SK-N-SH (cell line): ENCODE data around the gene SYNGR2. TPM values are rescaled to one million over a fixed set of nuclear protein-coding genes. Genes with fewer than 3 reads are reported as not detected.

Experiments used
- CTCF ChIA-PET: fragments of 300-600, 350-600 bp; formaldehyde crosslinking; extraction: SDS; loops from one replicate; lab custom pipeline; 2021; lab: Yijun Ruan, JAX
- POLR2A ChIA-PET: fragments of 350-600 bp; sonication (Branson Sonifier 250); formaldehyde crosslinking; extraction: SDS; loops from one replicate; lab custom pipeline; 2020; ENCODE audit warnings: antibody characterized with exemption, inconsistent platforms; lab: Yijun Ruan, JAX
- DNase-seq: peaks from one replicate; pipeline ENCODE4 v3.0.0; 2012
- H2AFZ ChIP-seq: fragments of 200-600 bp; sonication (generic); 2 replicates; pipeline ENCODE4 v1.8.1; 2016; ENCODE audit warnings: antibody characterized with exemption, mild to moderate bottlenecking, low read depth
- H3F3A ChIP-seq: fragments of 200-600 bp; sonication (generic); replicated peaks from 2 replicates; pipeline ENCODE3; 2016; ENCODE audit warnings: antibody characterized with exemption, mild to moderate bottlenecking; ENCODE audit not compliant: insufficient read depth
- H3K27ac ChIP-seq, 2 experiments: fragments of 200-500 bp in 1 of 2; fragments of 200-600 bp in 1 of 2; sonication (Bioruptor generic) in 1 of 2; sonication (generic), shearing (Covaris generic) in 1 of 2; 2 replicates each; pipeline versions ENCODE4 v1.5.1 to v1.6.1; 2014 to 2016; ENCODE audit warnings: low read depth in 2 of 2, inconsistent platforms in 1 of 2, low read length in 1 of 2, mild to moderate bottlenecking in 1 of 2, mixed read lengths in 1 of 2
- H3K27me3 ChIP-seq: fragments of 200-600 bp; sonication (generic), shearing (Covaris generic); 2 replicates; pipeline ENCODE4 v1.6.1; 2016; ENCODE audit warnings: mixed run types; ENCODE audit not compliant: insufficient read depth
- H3K36me3 ChIP-seq, 2 experiments: fragments of 200-500 bp in 1 of 2; fragments of 200-600 bp in 1 of 2; sonication (Bioruptor generic) in 1 of 2; sonication (generic) in 1 of 2; replicated peaks in 1 of 2; 2 replicates each; pipeline versions ENCODE3 to v1.5.1; 2014 to 2016; ENCODE audit warnings: low read length in 1 of 2, mild to moderate bottlenecking in 1 of 2; ENCODE audit not compliant: insufficient read depth in 2 of 2, control insufficient read depth in 1 of 2
- H3K4me1 ChIP-seq, 2 experiments: fragments of 200-500 bp in 1 of 2; fragments of 200-600 bp in 1 of 2; sonication (Bioruptor generic) in 1 of 2; sonication (generic), shearing (Covaris generic) in 1 of 2; 2 replicates each; pipeline versions ENCODE4 v1.5.1 to v1.6.1; 2014 to 2016; ENCODE audit warnings: low read depth in 1 of 2, low read length in 1 of 2, mixed run types in 1 of 2; ENCODE audit not compliant: insufficient read depth in 2 of 2, control insufficient read depth in 1 of 2
- H3K4me2 ChIP-seq: fragments of 200-600 bp; sonication (generic), shearing (Covaris generic); 2 replicates; pipeline ENCODE4 v1.6.1; 2017; ENCODE audit warnings: mixed run types
- H3K4me3 ChIP-seq, 2 experiments: fragments of 200-500 bp in 1 of 2; fragments of 200-600 bp in 1 of 2; sonication (Bioruptor generic) in 1 of 2; sonication (generic), shearing (Covaris generic) in 1 of 2; 2 replicates each; pipeline versions ENCODE4 v1.5.1 to v1.8.1; 2014 to 2016; ENCODE audit warnings: low read depth in 2 of 2, inconsistent platforms in 1 of 2, low read length in 1 of 2, mild to moderate bottlenecking in 1 of 2, mixed read lengths in 1 of 2, moderate library complexity in 1 of 2
- H3K79me2 ChIP-seq: fragments of 200-600 bp; sonication (generic); 2 replicates; pipeline ENCODE4 v1.8.1; 2017; ENCODE audit warnings: mild to moderate bottlenecking; ENCODE audit not compliant: insufficient read depth
- H3K9ac ChIP-seq: fragments of 200-600 bp; sonication (generic); 2 replicates; pipeline ENCODE4 v1.6.1; 2017; ENCODE audit warnings: mixed run types
- H3K9me2 ChIP-seq: fragments of 200-600 bp; sonication (generic); 2 replicates; pipeline ENCODE4 v1.6.1; 2017; ENCODE audit warnings: mixed run types
- H3K9me3 ChIP-seq: fragments of 200-600 bp; sonication (generic); 2 replicates; pipeline ENCODE4 v1.6.1; 2017; ENCODE audit warnings: mixed run types, mild to moderate bottlenecking, moderate library complexity
- H4K20me1 ChIP-seq: fragments of 200-600 bp; sonication (generic); 2 replicates; pipeline ENCODE4 v1.6.1; 2017; ENCODE audit warnings: mild to moderate bottlenecking, mixed run types; ENCODE audit not compliant: insufficient read depth
- ELF1 ChIP-seq: IDR thresholded peaks from 2 replicates; pipeline ENCODE4 v1.4.0; 2012
- EP300 ChIP-seq, 2 experiments: IDR thresholded peaks; 2 replicates each; pipeline versions ENCODE4 v1.4.0 to v1.6.1; 2012; ENCODE audit warnings: borderline replicate concordance in 1 of 2, low read depth in 1 of 2, low read length in 1 of 2
- EZH2phosphoT487 ChIP-seq: fragments of 200-600 bp; sonication (generic); IDR thresholded peaks from 2 replicates; pipeline ENCODE4 v1.6.1; 2017; ENCODE audit warnings: low read depth, mixed run types, mild to moderate bottlenecking, antibody characterized with exemption, moderate library complexity, borderline replicate concordance
- FOXJ3 ChIP-seq: sonication (generic); formaldehyde crosslinking; IDR thresholded peaks from 2 replicates; pipeline ENCODE4 v1.5.1; 2020; ENCODE audit warnings: mild to moderate bottlenecking, missing genetic modification reagents
- GATA2 ChIP-seq: sonication (generic); formaldehyde crosslinking; IDR thresholded peaks from 2 replicates; pipeline ENCODE4 v1.5.0; 2020; ENCODE audit warnings: mild to moderate bottlenecking, missing genetic modification reagents
- MXI1 ChIP-seq: IDR thresholded peaks from 2 replicates; pipeline ENCODE4 v1.6.1; 2012; ENCODE audit warnings: mild to moderate bottlenecking, low read depth, low read length, improper control_type of control experiment
- NFIC ChIP-seq: IDR thresholded peaks from 2 replicates; pipeline ENCODE4 v1.4.0; 2012; ENCODE audit warnings: borderline replicate concordance
- NRF1 ChIP-seq: IDR thresholded peaks from 2 replicates; pipeline ENCODE4 v1.6.1; 2012; ENCODE audit warnings: low read depth, mild to moderate bottlenecking, low read length
- POLR2AphosphoS5 ChIP-seq: IDR thresholded peaks from 2 replicates; pipeline ENCODE4 v1.6.1; 2012; ENCODE audit warnings: low read depth, low read length
- RAD21 ChIP-seq: IDR thresholded peaks from 2 replicates; pipeline ENCODE4 v1.6.1; 2012; ENCODE audit warnings: mild to moderate bottlenecking, low read length
- RCOR1 ChIP-seq: fragments of 150-350 bp; IDR thresholded peaks from 2 replicates; pipeline ENCODE4 v1.6.1; 2017; ENCODE audit warnings: antibody characterized with exemption, low read length
- RFX5 ChIP-seq: IDR thresholded peaks from 2 replicates; pipeline ENCODE4 v1.6.1; 2012; ENCODE audit warnings: mild to moderate bottlenecking, improper control_type of control experiment, low read length
- WGBS: methylation state at CpG from one replicate; pipeline ENCODE4 v1.1.6; 2017; ENCODE audit warnings: low lambda C conversion rate; 5-methylcytosine and 5-hydroxymethylcytosine counted together
- polyA plus RNA-seq, 3 experiments: library from polyadenylated mRNA; depleted of rRNA; stranded (reverse); fragments of >200 nt; gene quantifications; 2 replicates each; pipeline ENCODE4 v1.2.3, GENCODE V29; 2012
- TF ChIP-seq, protein P1 (sequence below): IDR thresholded peaks from 2 replicates; pipeline ENCODE4 v1.4.0; 2012; ENCODE audit warnings: low read depth, borderline replicate concordance
- TF ChIP-seq, protein P2 (sequence below): IDR thresholded peaks from 2 replicates; pipeline ENCODE4; 2012
- TF ChIP-seq, protein P3 (sequence below): fragments of 150-350 bp; IDR thresholded peaks from 2 replicates; pipeline ENCODE4 v1.6.1; 2017; ENCODE audit warnings: antibody characterized with exemption, low read length, low read depth, borderline replicate concordance
- TF ChIP-seq, protein P4 (sequence below): fragments of 200-600 bp; sonication (generic); IDR thresholded peaks from 2 replicates; pipeline ENCODE4 v1.6.1; 2017; ENCODE audit warnings: antibody characterized with exemption, mild to moderate bottlenecking, moderate library complexity
- TF ChIP-seq, protein P5 (sequence below): IDR thresholded peaks from 2 replicates; pipeline ENCODE4 v1.6.1; 2012; ENCODE audit warnings: mild to moderate bottlenecking, low read depth, low read length, moderate library complexity
- TF ChIP-seq, protein P6 (sequence below): IDR thresholded peaks from 2 replicates; pipeline ENCODE4 v1.4.0; 2012; ENCODE audit warnings: low read depth
- TF ChIP-seq, protein P7 (sequence below): IDR thresholded peaks from 2 replicates; pipeline ENCODE4 v1.4.0; 2012; ENCODE audit warnings: low read depth, borderline replicate concordance

SYNGR2 gene
- polyA plus RNA-seq, 1 of the 3 experiments (the other 2 are of a cell fraction): 181 TPM

DNA sequence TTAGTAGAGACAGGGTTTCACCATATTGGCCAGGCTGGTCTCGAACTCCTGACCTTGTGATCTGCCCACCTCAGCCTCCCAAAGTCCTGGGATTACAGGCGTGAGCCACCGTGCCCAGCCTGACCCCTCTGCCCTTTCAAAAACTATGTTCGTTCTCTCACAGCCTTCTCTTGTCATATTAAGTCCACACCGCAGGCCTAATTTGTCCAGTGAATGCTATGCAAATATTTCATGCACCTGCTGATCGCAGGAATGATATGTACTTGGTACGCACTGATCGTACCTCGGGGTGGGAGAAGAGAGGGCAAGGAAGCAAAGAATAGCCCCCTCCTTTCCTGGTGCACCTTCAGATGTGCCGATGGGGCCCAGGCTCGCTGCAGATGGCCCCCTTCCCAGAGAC, 42.7 kb downstream of the SYNGR2 start (continued):
- TF ChIP-seq, protein P1, sequence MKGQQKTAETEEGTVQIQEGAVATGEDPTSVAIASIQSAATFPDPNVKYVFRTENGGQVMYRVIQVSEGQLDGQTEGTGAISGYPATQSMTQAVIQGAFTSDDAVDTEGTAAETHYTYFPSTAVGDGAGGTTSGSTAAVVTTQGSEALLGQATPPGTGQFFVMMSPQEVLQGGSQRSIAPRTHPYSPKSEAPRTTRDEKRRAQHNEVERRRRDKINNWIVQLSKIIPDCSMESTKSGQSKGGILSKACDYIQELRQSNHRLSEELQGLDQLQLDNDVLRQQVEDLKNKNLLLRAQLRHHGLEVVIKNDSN: no peak
- TF ChIP-seq, protein P2, sequence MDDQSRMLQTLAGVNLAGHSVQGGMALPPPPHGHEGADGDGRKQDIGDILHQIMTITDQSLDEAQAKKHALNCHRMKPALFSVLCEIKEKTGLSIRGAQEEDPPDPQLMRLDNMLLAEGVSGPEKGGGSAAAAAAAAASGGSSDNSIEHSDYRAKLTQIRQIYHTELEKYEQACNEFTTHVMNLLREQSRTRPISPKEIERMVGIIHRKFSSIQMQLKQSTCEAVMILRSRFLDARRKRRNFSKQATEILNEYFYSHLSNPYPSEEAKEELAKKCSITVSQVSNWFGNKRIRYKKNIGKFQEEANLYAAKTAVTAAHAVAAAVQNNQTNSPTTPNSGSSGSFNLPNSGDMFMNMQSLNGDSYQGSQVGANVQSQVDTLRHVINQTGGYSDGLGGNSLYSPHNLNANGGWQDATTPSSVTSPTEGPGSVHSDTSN: no peak

DNA sequence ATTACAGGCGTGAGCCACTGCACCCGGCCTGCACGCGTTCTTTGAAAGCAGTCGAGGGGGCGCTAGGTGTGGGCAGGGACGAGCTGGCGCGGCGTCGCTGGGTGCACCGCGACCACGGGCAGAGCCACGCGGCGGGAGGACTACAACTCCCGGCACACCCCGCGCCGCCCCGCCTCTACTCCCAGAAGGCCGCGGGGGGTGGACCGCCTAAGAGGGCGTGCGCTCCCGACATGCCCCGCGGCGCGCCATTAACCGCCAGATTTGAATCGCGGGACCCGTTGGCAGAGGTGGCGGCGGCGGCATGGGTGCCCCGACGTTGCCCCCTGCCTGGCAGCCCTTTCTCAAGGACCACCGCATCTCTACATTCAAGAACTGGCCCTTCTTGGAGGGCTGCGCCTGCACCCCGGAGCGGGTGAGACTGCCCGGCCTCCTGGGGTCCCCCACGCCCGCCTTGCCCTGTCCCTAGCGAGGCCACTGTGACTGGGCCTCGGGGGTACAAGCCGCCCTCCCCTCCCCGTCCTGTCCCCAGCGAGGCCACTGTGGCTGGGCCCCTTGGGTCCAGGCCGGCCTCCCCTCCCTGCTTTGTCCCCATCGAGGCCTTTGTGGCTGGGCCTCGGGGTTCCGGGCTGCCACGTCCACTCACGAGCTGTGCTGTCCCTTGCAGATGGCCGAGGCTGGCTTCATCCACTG, 45.8 kb downstream of the SYNGR2 start, which contains the start of gene BIRC5:
Gene BIRC5, plus strand, starts transcription at position 238 of the 690 bp plus-strand sequence. Its CDS starts 64 bp downstream, at position 302.
- peak within 1 kb of the TSS; percentile 62 to 87 for H3K4me3 ChIP-seq
- H3K9me2 ChIP-seq: no peaks in the 10 kb centered on the region
- peaks cover 51% of the 10 kb centered on the region for H3K79me2 ChIP-seq
- H4K20me1 ChIP-seq: peaks cover under 1% of the 10 kb centered on the region; the same call in 1 of the 2 replicates
- ChIA-PET POLR2A (interaction anchor here (1.2 kb wide), 1 partner anchor 10 kb away, joined by 3 read pairs; no protein-coding TSS in a partner anchor), CTCF (interaction anchor here (0.7 to 1.6 kb wide), 7 partner anchors 9 to 100 kb away, joined by 3 to 7 read pairs (median 3); partner anchors contain the start of genes AFMID and TK1)
- H3K36me3 ChIP-seq: peaks cover 0 to 18% of the 10 kb centered on the region in 2 experiments
- H3K4me2 ChIP-seq: peak within 1 kb of the TSS; percentile 98
- DNase-seq: peak; percentile 100
- 2% methylated on average over 25 of the region's 60 CpGs for WGBS
- H3K9ac ChIP-seq: peak within 1 kb of the TSS; percentile 92
- H3F3A ChIP-seq: no peaks in the 10 kb centered on the region
- H3K27ac ChIP-seq: peak within 1 kb of the TSS; percentile 29 to 39; a peak in 3 of 4 replicates
- H3K4me1 ChIP-seq: peaks cover 7 to 12% of the 10 kb centered on the region in 2 experiments; a peak in 2 of 4 replicates
- no peaks in the 10 kb centered on the region for H3K9me3 ChIP-seq
- H3K27me3 ChIP-seq: no peaks in the 10 kb centered on the region
- peak within 1 kb of the TSS; percentile 95 for H2AFZ ChIP-seq
- no peak for TF ChIP-seq NFIC
- TF ChIP-seq RAD21: no peak
- TF ChIP-seq EP300 (IDR thresholded peaks at IDR 0.05; ENCODE audit: borderline replicate concordance in 1 of 2, low read depth in 1 of 2, low read length in 1 of 2): peak in 1 of 2 experiments; percentile 58; a peak in 1 of 4 replicates
- TF ChIP-seq, protein P3, sequence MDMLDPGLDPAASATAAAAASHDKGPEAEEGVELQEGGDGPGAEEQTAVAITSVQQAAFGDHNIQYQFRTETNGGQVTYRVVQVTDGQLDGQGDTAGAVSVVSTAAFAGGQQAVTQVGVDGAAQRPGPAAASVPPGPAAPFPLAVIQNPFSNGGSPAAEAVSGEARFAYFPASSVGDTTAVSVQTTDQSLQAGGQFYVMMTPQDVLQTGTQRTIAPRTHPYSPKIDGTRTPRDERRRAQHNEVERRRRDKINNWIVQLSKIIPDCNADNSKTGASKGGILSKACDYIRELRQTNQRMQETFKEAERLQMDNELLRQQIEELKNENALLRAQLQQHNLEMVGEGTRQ: no peak
- no peak for TF ChIP-seq NRF1
- TF ChIP-seq EZH2phosphoT487: no peak
- peak; percentile 100 for TF ChIP-seq MXI1
- TF ChIP-seq, protein P4, sequence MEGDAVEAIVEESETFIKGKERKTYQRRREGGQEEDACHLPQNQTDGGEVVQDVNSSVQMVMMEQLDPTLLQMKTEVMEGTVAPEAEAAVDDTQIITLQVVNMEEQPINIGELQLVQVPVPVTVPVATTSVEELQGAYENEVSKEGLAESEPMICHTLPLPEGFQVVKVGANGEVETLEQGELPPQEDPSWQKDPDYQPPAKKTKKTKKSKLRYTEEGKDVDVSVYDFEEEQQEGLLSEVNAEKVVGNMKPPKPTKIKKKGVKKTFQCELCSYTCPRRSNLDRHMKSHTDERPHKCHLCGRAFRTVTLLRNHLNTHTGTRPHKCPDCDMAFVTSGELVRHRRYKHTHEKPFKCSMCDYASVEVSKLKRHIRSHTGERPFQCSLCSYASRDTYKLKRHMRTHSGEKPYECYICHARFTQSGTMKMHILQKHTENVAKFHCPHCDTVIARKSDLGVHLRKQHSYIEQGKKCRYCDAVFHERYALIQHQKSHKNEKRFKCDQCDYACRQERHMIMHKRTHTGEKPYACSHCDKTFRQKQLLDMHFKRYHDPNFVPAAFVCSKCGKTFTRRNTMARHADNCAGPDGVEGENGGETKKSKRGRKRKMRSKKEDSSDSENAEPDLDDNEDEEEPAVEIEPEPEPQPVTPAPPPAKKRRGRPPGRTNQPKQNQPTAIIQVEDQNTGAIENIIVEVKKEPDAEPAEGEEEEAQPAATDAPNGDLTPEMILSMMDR: no peak
- no peak for TF ChIP-seq RFX5
- TF ChIP-seq ELF1: no peak
- TF ChIP-seq FOXJ3 (CRISPR knock-in tag): no peak
- TF ChIP-seq POLR2AphosphoS5: peak; percentile 68
- TF ChIP-seq, protein P5, sequence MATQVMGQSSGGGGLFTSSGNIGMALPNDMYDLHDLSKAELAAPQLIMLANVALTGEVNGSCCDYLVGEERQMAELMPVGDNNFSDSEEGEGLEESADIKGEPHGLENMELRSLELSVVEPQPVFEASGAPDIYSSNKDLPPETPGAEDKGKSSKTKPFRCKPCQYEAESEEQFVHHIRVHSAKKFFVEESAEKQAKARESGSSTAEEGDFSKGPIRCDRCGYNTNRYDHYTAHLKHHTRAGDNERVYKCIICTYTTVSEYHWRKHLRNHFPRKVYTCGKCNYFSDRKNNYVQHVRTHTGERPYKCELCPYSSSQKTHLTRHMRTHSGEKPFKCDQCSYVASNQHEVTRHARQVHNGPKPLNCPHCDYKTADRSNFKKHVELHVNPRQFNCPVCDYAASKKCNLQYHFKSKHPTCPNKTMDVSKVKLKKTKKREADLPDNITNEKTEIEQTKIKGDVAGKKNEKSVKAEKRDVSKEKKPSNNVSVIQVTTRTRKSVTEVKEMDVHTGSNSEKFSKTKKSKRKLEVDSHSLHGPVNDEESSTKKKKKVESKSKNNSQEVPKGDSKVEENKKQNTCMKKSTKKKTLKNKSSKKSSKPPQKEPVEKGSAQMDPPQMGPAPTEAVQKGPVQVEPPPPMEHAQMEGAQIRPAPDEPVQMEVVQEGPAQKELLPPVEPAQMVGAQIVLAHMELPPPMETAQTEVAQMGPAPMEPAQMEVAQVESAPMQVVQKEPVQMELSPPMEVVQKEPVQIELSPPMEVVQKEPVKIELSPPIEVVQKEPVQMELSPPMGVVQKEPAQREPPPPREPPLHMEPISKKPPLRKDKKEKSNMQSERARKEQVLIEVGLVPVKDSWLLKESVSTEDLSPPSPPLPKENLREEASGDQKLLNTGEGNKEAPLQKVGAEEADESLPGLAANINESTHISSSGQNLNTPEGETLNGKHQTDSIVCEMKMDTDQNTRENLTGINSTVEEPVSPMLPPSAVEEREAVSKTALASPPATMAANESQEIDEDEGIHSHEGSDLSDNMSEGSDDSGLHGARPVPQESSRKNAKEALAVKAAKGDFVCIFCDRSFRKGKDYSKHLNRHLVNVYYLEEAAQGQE: 0 out of 2 replicates have a peak, but pooled peaks have one; percentile 42
- TF ChIP-seq, protein P6, sequence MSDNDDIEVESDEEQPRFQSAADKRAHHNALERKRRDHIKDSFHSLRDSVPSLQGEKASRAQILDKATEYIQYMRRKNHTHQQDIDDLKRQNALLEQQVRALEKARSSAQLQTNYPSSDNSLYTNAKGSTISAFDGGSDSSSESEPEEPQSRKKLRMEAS: peak; percentile 97
- TF ChIP-seq RCOR1: no peak
- TF ChIP-seq, protein P7, sequence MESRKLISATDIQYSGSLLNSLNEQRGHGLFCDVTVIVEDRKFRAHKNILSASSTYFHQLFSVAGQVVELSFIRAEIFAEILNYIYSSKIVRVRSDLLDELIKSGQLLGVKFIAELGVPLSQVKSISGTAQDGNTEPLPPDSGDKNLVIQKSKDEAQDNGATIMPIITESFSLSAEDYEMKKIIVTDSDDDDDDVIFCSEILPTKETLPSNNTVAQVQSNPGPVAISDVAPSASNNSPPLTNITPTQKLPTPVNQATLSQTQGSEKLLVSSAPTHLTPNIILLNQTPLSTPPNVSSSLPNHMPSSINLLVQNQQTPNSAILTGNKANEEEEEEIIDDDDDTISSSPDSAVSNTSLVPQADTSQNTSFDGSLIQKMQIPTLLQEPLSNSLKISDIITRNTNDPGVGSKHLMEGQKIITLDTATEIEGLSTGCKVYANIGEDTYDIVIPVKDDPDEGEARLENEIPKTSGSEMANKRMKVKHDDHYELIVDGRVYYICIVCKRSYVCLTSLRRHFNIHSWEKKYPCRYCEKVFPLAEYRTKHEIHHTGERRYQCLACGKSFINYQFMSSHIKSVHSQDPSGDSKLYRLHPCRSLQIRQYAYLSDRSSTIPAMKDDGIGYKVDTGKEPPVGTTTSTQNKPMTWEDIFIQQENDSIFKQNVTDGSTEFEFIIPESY: no peak
- no peak for TF ChIP-seq GATA2 (CRISPR knock-in tag)
